B cell (primary cell): ENCODE measurements around the gene OVCH2.

ENCODE experiments used
- EZH2 ChIP-seq: IDR thresholded peaks from 2 replicates; pipeline ENCODE4 v1.6.1; 2012; ENCODE audit warnings: borderline replicate concordance, low read depth, mild to moderate bottlenecking, moderate library complexity, low read length; ENCODE audit not compliant: insufficient read depth, poor library complexity, severe bottlenecking
- TF ChIP-seq, protein P1 (sequence below): fragments of 200-600 bp; IDR thresholded peaks from one replicate; pipeline ENCODE4 v1.8.0; 2022; ENCODE audit warnings: antibody characterized with exemption, mild to moderate bottlenecking

DNA sequence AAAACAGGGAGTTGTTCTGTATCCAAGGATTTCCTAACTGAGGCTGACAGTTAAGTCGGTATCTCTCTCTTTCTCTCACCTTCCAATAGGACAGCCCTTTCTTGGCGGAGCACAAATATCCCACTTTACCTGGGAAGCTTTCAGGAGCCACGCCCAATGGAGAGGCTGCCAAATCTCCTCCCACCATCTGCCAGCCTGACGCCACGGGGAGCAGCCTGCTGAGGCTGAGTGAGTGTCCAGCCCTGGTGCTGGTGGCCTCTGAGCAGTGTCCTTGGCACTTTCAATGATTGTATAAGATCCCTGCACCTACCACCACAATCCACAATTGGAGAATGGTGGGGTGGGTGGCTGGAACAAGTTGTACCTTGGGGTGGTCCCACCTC lies 66.6 kb downstream of the OVCH2 start:
- no peak for TF ChIP-seq EZH2
- TF ChIP-seq, protein P1, sequence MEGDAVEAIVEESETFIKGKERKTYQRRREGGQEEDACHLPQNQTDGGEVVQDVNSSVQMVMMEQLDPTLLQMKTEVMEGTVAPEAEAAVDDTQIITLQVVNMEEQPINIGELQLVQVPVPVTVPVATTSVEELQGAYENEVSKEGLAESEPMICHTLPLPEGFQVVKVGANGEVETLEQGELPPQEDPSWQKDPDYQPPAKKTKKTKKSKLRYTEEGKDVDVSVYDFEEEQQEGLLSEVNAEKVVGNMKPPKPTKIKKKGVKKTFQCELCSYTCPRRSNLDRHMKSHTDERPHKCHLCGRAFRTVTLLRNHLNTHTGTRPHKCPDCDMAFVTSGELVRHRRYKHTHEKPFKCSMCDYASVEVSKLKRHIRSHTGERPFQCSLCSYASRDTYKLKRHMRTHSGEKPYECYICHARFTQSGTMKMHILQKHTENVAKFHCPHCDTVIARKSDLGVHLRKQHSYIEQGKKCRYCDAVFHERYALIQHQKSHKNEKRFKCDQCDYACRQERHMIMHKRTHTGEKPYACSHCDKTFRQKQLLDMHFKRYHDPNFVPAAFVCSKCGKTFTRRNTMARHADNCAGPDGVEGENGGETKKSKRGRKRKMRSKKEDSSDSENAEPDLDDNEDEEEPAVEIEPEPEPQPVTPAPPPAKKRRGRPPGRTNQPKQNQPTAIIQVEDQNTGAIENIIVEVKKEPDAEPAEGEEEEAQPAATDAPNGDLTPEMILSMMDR, result no peak
